ENCODE measurements around the gene FXYD7.

- TF ChIP-seq CTCF (IDR thresholded peaks at IDR 0.05; ENCODE audit: low read length) = no peak
- TF ChIP-seq EZH2 (IDR thresholded peaks at IDR 0.05; ENCODE audit: borderline replicate concordance, low read length) = no peak
These were observed 14.4 kb downstream of the FXYD7 start for GRCh38 chr19:35157431-35157830.

All from OCI-LY1 (cell line).